Thoracic aorta (tissue), 2 donors: ENCODE results near the gene NHLRC2. TPM values are rescaled to one million over a fixed set of nuclear protein-coding genes. Genes with fewer than 3 reads are reported as not detected.

Source experiments
- ATAC-seq: fragments of 150-250 bp; one replicate; pipeline ENCODE4 v1.8.0; 2017; ENCODE audit warnings: low read depth; ENCODE audit not compliant: insufficient number of reproducible peaks, low FRiP score
- DNase-seq: peaks from one replicate; pipeline ENCODE4 v3.0.0-alpha.2; 2020; ENCODE audit warnings: low spot score
- H3K27ac ChIP-seq, 2 donors: fragments of 200-600 bp; sonication (generic); 1 replicate in 1 of 2; 2 replicates in 1 of 2; pipeline ENCODE4 v1.5.1; 2016; ENCODE audit warnings: mild to moderate bottlenecking in 2 of 2, moderate library complexity in 2 of 2
- H3K27me3 ChIP-seq: fragments of 200-600 bp; sonication (generic); replicated peaks from 2 replicates; pipeline ENCODE4 v1.6.0; 2016; ENCODE audit warnings: mild to moderate bottlenecking; ENCODE audit not compliant: insufficient read depth
- H3K36me3 ChIP-seq: fragments of 200-600 bp; sonication (generic); one replicate; pipeline ENCODE4 v1.5.1; 2016
- H3K4me1 ChIP-seq, 2 donors: fragments of 200-600 bp; sonication (generic); 1 replicate in 1 of 2; 2 replicates in 1 of 2; pipeline versions ENCODE4 v1.5.1 to v1.6.0; 2016; ENCODE audit warnings: low read depth in 2 of 2, mild to moderate bottlenecking in 1 of 2; ENCODE audit not compliant: control insufficient read depth in 1 of 2
- H3K4me3 ChIP-seq: fragments of 200-600 bp; sonication (generic); 2 replicates; pipeline ENCODE4 v1.5.1; 2016; ENCODE audit warnings: mild to moderate bottlenecking
- H3K9me3 ChIP-seq: fragments of 200-600 bp; sonication (generic); 2 replicates; pipeline ENCODE4 v1.5.1; 2016
- total RNA-seq, 2 donors: library from RNA; depleted of rRNA; stranded (reverse); fragments of >200 nt; gene quantifications; one replicate each; pipeline versions ENCODE4 v1.1.0 to v1.2.3, GENCODE V29; 2016
- TF ChIP-seq, protein P1 (sequence below): fragments of 200-600 bp; sonication (generic); IDR thresholded peaks from one replicate; pipeline ENCODE4 v1.5.1; 2019; ENCODE audit warnings: antibody characterized with exemption

Gene NHLRC2
- total RNA-seq, 2 donors from 2014 or later = 21.9 to 56.5 TPM

DNA sequence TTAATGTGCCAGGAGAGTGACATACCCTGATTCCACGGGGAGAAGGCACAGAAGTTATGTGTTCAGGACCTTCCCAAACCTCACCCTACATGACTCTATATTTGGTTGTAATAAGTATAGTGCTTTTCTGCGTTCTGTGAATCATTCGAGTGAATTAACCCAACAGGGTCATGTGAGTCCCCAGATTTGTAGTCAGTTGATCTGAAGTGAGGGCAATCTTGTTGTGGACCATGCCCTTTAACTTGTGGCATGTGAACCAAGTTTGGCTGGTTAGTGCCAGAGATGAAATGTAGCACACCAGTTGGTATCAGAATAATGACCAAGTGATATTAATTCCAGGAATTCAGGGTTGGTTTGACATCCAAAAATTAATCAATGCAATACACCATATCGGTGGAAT, 70.2 kb downstream of the NHLRC2 start:
- TF ChIP-seq, protein P1, sequence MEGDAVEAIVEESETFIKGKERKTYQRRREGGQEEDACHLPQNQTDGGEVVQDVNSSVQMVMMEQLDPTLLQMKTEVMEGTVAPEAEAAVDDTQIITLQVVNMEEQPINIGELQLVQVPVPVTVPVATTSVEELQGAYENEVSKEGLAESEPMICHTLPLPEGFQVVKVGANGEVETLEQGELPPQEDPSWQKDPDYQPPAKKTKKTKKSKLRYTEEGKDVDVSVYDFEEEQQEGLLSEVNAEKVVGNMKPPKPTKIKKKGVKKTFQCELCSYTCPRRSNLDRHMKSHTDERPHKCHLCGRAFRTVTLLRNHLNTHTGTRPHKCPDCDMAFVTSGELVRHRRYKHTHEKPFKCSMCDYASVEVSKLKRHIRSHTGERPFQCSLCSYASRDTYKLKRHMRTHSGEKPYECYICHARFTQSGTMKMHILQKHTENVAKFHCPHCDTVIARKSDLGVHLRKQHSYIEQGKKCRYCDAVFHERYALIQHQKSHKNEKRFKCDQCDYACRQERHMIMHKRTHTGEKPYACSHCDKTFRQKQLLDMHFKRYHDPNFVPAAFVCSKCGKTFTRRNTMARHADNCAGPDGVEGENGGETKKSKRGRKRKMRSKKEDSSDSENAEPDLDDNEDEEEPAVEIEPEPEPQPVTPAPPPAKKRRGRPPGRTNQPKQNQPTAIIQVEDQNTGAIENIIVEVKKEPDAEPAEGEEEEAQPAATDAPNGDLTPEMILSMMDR = no peak
- ATAC-seq (no peak), DNase-seq (no peak)
- H3K4me1 ChIP-seq = no peaks in the 10 kb centered on the region
- H3K27me3 ChIP-seq = no peaks in the 10 kb centered on the region
- no peaks in the 10 kb centered on the region for H3K36me3 ChIP-seq
- no peak overlapping the region for H3K27ac ChIP-seq
- H3K4me3 ChIP-seq = no peak overlapping the region
- no peaks in the 10 kb centered on the region for H3K9me3 ChIP-seq

DNA sequence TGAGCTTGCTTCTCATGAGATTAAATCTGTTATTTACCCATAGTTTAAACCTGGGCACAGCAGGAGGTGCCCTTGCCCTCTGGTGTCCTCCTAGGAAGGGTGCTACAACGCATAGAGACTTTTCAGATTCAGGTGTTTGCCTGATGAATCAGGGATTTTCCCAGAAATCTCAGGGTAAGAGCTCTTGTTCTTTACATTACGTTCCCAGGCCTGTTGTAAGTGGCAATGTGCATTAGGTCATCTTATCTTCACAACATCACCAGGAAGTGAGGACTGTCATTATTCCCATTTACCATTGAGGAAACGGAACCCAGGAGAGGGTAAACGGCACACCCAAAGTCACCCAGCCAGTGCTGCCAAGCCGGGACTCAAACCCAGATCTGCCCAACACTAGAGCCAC, 73.0 kb downstream of the NHLRC2 start:
- TF ChIP-seq, protein P1 = no peak
- no peaks in the 10 kb centered on the region for H3K9me3 ChIP-seq
- H3K27ac ChIP-seq = no peak overlapping the region
- no peaks in the 10 kb centered on the region for H3K4me1 ChIP-seq
- DNase-seq (no peak), ATAC-seq (no peak)
- H3K4me3 ChIP-seq = no peak overlapping the region
- H3K36me3 ChIP-seq = no peaks in the 10 kb centered on the region
- no peaks in the 10 kb centered on the region for H3K27me3 ChIP-seq

GRCh38 chr10:113928830-113929229, 74.4 kb downstream of the NHLRC2 start:
- DNase-seq = no peak
- no peaks in the 10 kb centered on the region for H3K4me1 ChIP-seq
- H3K27me3 ChIP-seq = no peaks in the 10 kb centered on the region
- no peak overlapping the region for H3K4me3 ChIP-seq
- no peaks in the 10 kb centered on the region for H3K9me3 ChIP-seq
- H3K27ac ChIP-seq = no peak overlapping the region
- H3K36me3 ChIP-seq = no peaks in the 10 kb centered on the region
- no peak for ATAC-seq
- TF ChIP-seq, protein P1 = no peak

GRCh38 chr10:113929522-113929921, 75.1 kb downstream of the NHLRC2 start:
- Histone ChIP-seq H3K36me3 (no peaks in the 10 kb centered on the region), H3K4me3 (no peak overlapping the region)
- DNase-seq = no peak

DNA sequence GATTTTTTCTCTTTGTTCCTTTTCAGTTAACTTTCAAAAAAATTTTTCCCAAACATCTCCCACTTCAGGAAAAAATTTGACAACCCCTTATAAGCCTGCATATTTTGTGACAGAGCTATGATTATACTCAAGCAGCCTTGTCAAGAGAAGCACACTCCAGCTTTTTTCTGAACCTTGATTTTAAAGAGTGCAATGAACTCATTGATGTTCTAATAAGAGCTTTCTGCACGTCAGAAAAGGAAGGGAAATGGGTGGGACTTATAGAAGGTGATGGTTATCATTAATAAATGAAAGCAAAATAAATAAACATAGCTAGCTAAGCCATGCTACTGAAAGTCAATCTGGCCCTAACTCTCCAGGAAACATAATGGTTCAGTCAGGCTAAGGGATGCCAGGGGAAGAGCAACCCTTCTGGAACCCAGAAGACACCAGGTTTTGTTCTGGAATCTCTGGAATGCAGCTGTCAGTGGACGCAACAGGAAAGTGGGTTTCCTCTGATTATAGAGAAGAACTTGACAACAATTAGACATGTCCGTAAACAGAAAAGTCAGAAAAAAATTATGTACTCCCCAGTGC, 76.1 kb downstream of the NHLRC2 start:
- ATAC-seq (no peak), DNase-seq (no peak)
- Histone ChIP-seq H3K4me1 (no peaks in the 10 kb centered on the region), H3K4me3 (no peak overlapping the region), H3K36me3 (no peaks in the 10 kb centered on the region), H3K27ac (no peak overlapping the region), H3K9me3 (no peaks in the 10 kb centered on the region), H3K27me3 (no peaks in the 10 kb centered on the region)
- TF ChIP-seq, protein P1 = no peak

More at GRCh38 chr10:113929522-113929921, 75.1 kb downstream of the NHLRC2 start:
- TF ChIP-seq, protein P1 = no peak
- ATAC-seq = no peak
- Histone ChIP-seq H3K27me3 (no peaks in the 10 kb centered on the region), H3K4me1 (no peaks in the 10 kb centered on the region), H3K27ac (no peak overlapping the region), H3K9me3 (no peaks in the 10 kb centered on the region)
